ENCODE results near the gene ZNF883. TPM values are rescaled to one million over a fixed set of nuclear protein-coding genes. Genes with fewer than 3 reads are reported as not detected.

Gene ZNF883
- total RNA-seq, 4 donors from 2014 or later, result 0.66 to 1.5 TPM; not detected in 2

- TF ChIP-seq, protein P1, sequence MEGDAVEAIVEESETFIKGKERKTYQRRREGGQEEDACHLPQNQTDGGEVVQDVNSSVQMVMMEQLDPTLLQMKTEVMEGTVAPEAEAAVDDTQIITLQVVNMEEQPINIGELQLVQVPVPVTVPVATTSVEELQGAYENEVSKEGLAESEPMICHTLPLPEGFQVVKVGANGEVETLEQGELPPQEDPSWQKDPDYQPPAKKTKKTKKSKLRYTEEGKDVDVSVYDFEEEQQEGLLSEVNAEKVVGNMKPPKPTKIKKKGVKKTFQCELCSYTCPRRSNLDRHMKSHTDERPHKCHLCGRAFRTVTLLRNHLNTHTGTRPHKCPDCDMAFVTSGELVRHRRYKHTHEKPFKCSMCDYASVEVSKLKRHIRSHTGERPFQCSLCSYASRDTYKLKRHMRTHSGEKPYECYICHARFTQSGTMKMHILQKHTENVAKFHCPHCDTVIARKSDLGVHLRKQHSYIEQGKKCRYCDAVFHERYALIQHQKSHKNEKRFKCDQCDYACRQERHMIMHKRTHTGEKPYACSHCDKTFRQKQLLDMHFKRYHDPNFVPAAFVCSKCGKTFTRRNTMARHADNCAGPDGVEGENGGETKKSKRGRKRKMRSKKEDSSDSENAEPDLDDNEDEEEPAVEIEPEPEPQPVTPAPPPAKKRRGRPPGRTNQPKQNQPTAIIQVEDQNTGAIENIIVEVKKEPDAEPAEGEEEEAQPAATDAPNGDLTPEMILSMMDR (IDR thresholded peaks at IDR 0.05; ENCODE audit: low read depth), result no peak
Measured at GRCh38 chr9:112913326-112913725, 98.7 kb downstream of the ZNF883 start.

DNA sequence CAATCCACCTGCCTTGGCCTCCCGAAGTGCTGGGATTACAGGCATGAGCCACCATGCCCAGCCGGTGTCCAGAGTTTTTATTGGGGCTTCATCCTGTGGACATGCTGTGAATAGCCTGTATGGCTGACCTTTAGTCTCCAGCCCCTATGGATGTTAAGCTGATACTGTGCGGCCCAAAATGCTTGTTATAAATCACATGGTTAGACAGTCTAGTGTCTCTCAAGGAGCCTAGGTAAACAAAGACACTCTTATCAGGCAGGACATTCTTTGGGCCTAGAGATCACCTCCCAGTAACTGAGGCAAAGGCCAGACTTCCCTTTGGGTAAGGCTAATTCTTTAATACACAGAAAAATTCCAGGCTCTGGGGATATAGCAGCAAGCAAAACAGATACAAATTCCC is 99.4 kb downstream of the ZNF883 start:
- TF ChIP-seq, protein P1 (IDR thresholded peaks at IDR 0.05; ENCODE audit: low read depth), result no peak

GRCh38 chr9:112911736-112912135 is 100.3 kb downstream of the ZNF883 start:
- TF ChIP-seq, protein P1 (IDR thresholded peaks at IDR 0.05; ENCODE audit: low read depth), result no peak

Other genes starting within 250 kb of the ZNF883 start
- gene SLC46A2, start 121.3 kb downstream of the ZNF883 start, total RNA-seq, result 1 to 10 TPM in 1 of 4 donors, under 1 TPM in 1, not detected in 2; 0.22 to 3.1 TPM
- gene ZFP37, start 44.5 kb upstream of the ZNF883 start, total RNA-seq, result 1 to 10 TPM; 1.3 to 2.4 (median 2.2) TPM
- gene SLC31A2, start 138.8 kb upstream of the ZNF883 start, total RNA-seq, result 100 to 1,000 TPM in 2 of 4 donors, 10 to 100 TPM in 2; 42.0 to 144 (median 87.3) TPM
- gene FKBP15, start 209.1 kb upstream of the ZNF883 start, total RNA-seq, result 10 to 100 TPM; 24.9 to 51.7 (median 32.0) TPM
- gene SLC31A1, start 209.4 kb upstream of the ZNF883 start, total RNA-seq, result 10 to 100 TPM; 11.9 to 28.2 (median 18.2) TPM